ENCODE measurements around the gene AUTS2. TPM values are rescaled to one million over a fixed set of nuclear protein-coding genes. Genes with fewer than 3 reads are reported as not detected.

AUTS2 gene
- total RNA-seq, 1 experiment from 2014 or later = 256 TPM

DNA sequence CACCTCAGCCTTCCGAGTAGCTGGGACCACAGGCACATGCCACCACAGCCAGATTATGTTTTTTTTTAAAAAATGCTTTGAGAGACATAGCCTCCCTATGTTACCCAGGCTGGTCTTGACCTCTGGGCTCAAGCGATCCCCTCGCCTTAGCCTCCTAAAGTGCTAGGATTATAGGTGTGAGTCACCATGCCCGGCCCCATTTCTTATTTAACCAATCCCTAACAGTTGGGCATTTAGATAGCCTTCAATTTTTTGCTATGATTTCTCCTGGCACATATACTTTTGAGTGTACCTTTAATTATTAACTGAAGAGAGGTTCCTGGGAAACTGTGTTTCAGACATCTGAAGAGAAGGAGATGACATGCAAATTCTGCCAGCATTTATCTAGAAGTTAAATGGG is 22.6 kb upstream of the AUTS2 start:
- Histone ChIP-seq H3K9me3 (ENCODE audit: control insufficient read depth, low read depth, low read length) (no peaks in the 10 kb centered on the region), H2BK120ac (ENCODE audit: low read depth, low read length, poor library complexity, severe bottlenecking) (no peak overlapping the region), H3K4ac (ENCODE audit: low read depth, low read length) (no peak overlapping the region), H4K8ac (replicated peaks; ENCODE audit: insufficient read length, low read depth, low read length) (no peak overlapping the region), H2BK12ac (ENCODE audit: insufficient read length, low read depth, low read length) (no peak overlapping the region), H3K27me3 (ENCODE audit: insufficient read depth, low read length) (no peaks in the 10 kb centered on the region), H3K14ac (ENCODE audit: insufficient read depth, low read length) (no peak overlapping the region), H2BK20ac (ENCODE audit: low read depth, low read length, poor library complexity, severe bottlenecking) (no peak overlapping the region), H2AK5ac (ENCODE audit: insufficient read length, low read length) (no peak overlapping the region), H3K4me2 (ENCODE audit: insufficient read depth, insufficient read length, low read length) (no peak overlapping the region), H3K9ac (ENCODE audit: extremely low read depth, insufficient read length, low read length) (no peak overlapping the region), H4K20me1 (ENCODE audit: control insufficient read depth, insufficient read depth, insufficient read length) (no peaks in the 10 kb centered on the region), H3K79me1 (ENCODE audit: insufficient read depth, low read depth, low read length, poor library complexity, severe bottlenecking) (no peaks in the 10 kb centered on the region), H3K79me2 (ENCODE audit: insufficient read depth, low read length) (no peaks in the 10 kb centered on the region), H3K56ac (ENCODE audit: insufficient read length, low read depth, low read length) (no peak overlapping the region), H3K23ac (ENCODE audit: insufficient read length, low read depth, low read length) (no peak overlapping the region), H3K23me2 (ENCODE audit: insufficient read length, low read depth, low read length, poor library complexity, severe bottlenecking) (no peaks in the 10 kb centered on the region), H4K5ac (ENCODE audit: insufficient read length, low read depth, low read length) (no peak overlapping the region), H3K27ac (ENCODE audit: insufficient read length, low read depth, low read length) (no peak overlapping the region), H2BK15ac (ENCODE audit: low read depth, low read length) (no peak overlapping the region), H3K18ac (ENCODE audit: insufficient read length, low read depth, low read length) (no peak overlapping the region), H4K91ac (ENCODE audit: insufficient read length, low read depth, low read length) (no peak overlapping the region), H2BK5ac (ENCODE audit: insufficient read length, low read length) (no peak overlapping the region), H3K4me1 (ENCODE audit: insufficient read depth, low read length) (no peaks in the 10 kb centered on the region), H3T11ph (ENCODE audit: low read length) (no peak overlapping the region), H2AFZ (ENCODE audit: low read length) (no peak overlapping the region)
- H3K27ac Mint-ChIP-seq = no peak overlapping the region
- H3K27me3 Mint-ChIP-seq (ENCODE audit: low read depth) = peaks cover 2% of the 10 kb centered on the region; the same call in 1 of the 2 replicates
- H3K4me1 Mint-ChIP-seq = peaks cover 4 to 5% of the 10 kb centered on the region in 2 experiments; a peak in 3 of 4 replicates
- no peaks in the 10 kb centered on the region for H3K36me3 Mint-ChIP-seq (ENCODE audit: insufficient read depth in 1 of 3, low read depth in 3 of 3)
- no peak for DNase-seq
- TF ChIP-seq, protein P1, sequence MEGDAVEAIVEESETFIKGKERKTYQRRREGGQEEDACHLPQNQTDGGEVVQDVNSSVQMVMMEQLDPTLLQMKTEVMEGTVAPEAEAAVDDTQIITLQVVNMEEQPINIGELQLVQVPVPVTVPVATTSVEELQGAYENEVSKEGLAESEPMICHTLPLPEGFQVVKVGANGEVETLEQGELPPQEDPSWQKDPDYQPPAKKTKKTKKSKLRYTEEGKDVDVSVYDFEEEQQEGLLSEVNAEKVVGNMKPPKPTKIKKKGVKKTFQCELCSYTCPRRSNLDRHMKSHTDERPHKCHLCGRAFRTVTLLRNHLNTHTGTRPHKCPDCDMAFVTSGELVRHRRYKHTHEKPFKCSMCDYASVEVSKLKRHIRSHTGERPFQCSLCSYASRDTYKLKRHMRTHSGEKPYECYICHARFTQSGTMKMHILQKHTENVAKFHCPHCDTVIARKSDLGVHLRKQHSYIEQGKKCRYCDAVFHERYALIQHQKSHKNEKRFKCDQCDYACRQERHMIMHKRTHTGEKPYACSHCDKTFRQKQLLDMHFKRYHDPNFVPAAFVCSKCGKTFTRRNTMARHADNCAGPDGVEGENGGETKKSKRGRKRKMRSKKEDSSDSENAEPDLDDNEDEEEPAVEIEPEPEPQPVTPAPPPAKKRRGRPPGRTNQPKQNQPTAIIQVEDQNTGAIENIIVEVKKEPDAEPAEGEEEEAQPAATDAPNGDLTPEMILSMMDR (conservative IDR thresholded peaks at IDR 0.05) = no peak
- H3K9me3 Mint-ChIP-seq = 0 out of 5 replicates have a peak, but pooled peaks cover 0 to 1% of the 10 kb centered on the region in 2 experiments
- no peak overlapping the region for H3K4me3 Mint-ChIP-seq
- WGBS (ENCODE audit: extremely low coverage, insufficient read length, low lambda C conversion rate) = no CpG with 5 or more reads among the region's 4 CpGs

All from H9 (cell line).